Upper lobe of right lung (tissue), 1 donor: Measurements from ENCODE around the gene GTPBP2. TPM values are rescaled to one million over a fixed set of nuclear protein-coding genes. Genes with fewer than 3 reads are reported as not detected.
A peak's percentile ranks its signal among the peaks of the same experiment; 100 is the strongest.
"Not testable (repeated sequence)": the region's sequence is repeated elsewhere in the genome, so short reads cannot be mapped to it uniquely, and the experiment has no call there.

Experiments
- ATAC-seq: fragments of 200-7000 bp; cut with Tn5 transposase; one replicate; pipeline ENCODE4 v1.9.1; 2020; ENCODE audit warnings: mild to moderate bottlenecking, moderate library complexity
- DNase-seq: peaks from one replicate; pipeline ENCODE4 v3.0.0-alpha.2; 2020
- H3K27ac ChIP-seq: fragments of 200-600 bp; one replicate; pipeline ENCODE4 v1.8.0; 2022
- H3K27me3 ChIP-seq: fragments of 200-600 bp; one replicate; pipeline ENCODE4 v1.8.0; 2022; ENCODE audit warnings: mild to moderate bottlenecking
- H3K36me3 ChIP-seq: fragments of 200-600 bp; one replicate; pipeline ENCODE4 v1.8.0; 2022
- H3K4me1 ChIP-seq: fragments of 200-600 bp; one replicate; pipeline ENCODE4 v1.8.0; 2022
- H3K4me3 ChIP-seq: fragments of 200-600 bp; one replicate; pipeline ENCODE4 v1.8.0; 2022; ENCODE audit warnings: mild to moderate bottlenecking
- H3K9me3 ChIP-seq: fragments of 200-600 bp; one replicate; pipeline ENCODE4 v1.8.0; 2022
- CTCF ChIP-seq: fragments of 200-600 bp; IDR thresholded peaks from one replicate; pipeline ENCODE4 v1.8.0; 2022; ENCODE audit warnings: antibody characterized with exemption
- intact Hi-C: fragments of 100-400 bp; cut with DNase I; formaldehyde crosslinking; loops from one replicate; pipeline ENCODE4 v1.11.0; 2022
- total RNA-seq: library from RNA; stranded (reverse); fragmentation: NEBNext Ultra II Directional; extraction: Animal tissue kit (Norgen Biotek cat#: 25700); gene quantifications from one replicate; pipeline ENCODE4 v1.2.1, GENCODE V29; 2021
- donor health status: DM: no; HTN: yes; CAD: no; lungs with severe emphysema.

Gene GTPBP2
- total RNA-seq, 1 donor from 2014 or later, result 85.7 TPM

- ATAC-seq, result peak; percentile 29
- no peaks in the 10 kb centered on the region for H3K27me3 ChIP-seq
- DNase-seq, result no peak
- H3K9me3 ChIP-seq, result no peaks in the 10 kb centered on the region
- TF ChIP-seq CTCF, result no peak
- H3K4me3 ChIP-seq, result peak overlapping the region; percentile 78
- H3K4me1 ChIP-seq, result peaks cover 22% of the 10 kb centered on the region
- H3K27ac ChIP-seq, result peak overlapping the region; percentile 83
- peaks cover 40% of the 10 kb centered on the region for H3K36me3 ChIP-seq
- intact Hi-C loops, result no loop called here
These were observed 7.2 kb upstream of the GTPBP2 start for GRCh38 chr6:43636308-43636659.

GRCh38 chr6:43635387-43636307, 6.6 kb upstream of the GTPBP2 start, which contains the start of gene MAD2L1BP:
TSS of gene MAD2L1BP (plus strand) at chr6:43635840. CDS start at chr6:43635876, 36 bp downstream.
- Histone ChIP-seq H3K36me3 (peaks cover 34% of the 10 kb centered on the region), H3K9me3 (no peaks in the 10 kb centered on the region), H3K27ac (peak within 1 kb of the TSS; percentile 83), H3K4me3 (peak within 1 kb of the TSS; percentile 78), H3K4me1 (peaks cover 25% of the 10 kb centered on the region), H3K27me3 (no peaks in the 10 kb centered on the region)
- ATAC-seq (peak; percentile 97), DNase-seq (peak; percentile 93)
- no peak for TF ChIP-seq CTCF
- intact Hi-C loops, result no loop called here

- Histone ChIP-seq H3K27me3 (no peaks in the 10 kb centered on the region), H3K36me3 (peaks cover 26% of the 10 kb centered on the region), H3K27ac (peak overlapping the region; percentile 83), H3K4me1 (peaks cover 31% of the 10 kb centered on the region), H3K9me3 (no peaks in the 10 kb centered on the region), H3K4me3 (peak overlapping the region; percentile 78)
- no peak for TF ChIP-seq CTCF
- DNase-seq (no peak), ATAC-seq (no peak)
- intact Hi-C loops, result no loop called here
These were observed 5.7 kb upstream of the GTPBP2 start for GRCh38 chr6:43634702-43635303.

- H3K27ac ChIP-seq, intact Hi-C loops, ATAC-seq, H3K27me3 ChIP-seq, H3K9me3 ChIP-seq, H3K4me3 ChIP-seq, DNase-seq: not testable (repeated sequence)
- Histone ChIP-seq H3K36me3 (peaks cover 12% of the 10 kb centered on the region), H3K4me1 (peaks cover 29% of the 10 kb centered on the region)
These were observed 3.9 kb upstream of the GTPBP2 start for GRCh38 chr6:43633002-43633401.

DNA sequence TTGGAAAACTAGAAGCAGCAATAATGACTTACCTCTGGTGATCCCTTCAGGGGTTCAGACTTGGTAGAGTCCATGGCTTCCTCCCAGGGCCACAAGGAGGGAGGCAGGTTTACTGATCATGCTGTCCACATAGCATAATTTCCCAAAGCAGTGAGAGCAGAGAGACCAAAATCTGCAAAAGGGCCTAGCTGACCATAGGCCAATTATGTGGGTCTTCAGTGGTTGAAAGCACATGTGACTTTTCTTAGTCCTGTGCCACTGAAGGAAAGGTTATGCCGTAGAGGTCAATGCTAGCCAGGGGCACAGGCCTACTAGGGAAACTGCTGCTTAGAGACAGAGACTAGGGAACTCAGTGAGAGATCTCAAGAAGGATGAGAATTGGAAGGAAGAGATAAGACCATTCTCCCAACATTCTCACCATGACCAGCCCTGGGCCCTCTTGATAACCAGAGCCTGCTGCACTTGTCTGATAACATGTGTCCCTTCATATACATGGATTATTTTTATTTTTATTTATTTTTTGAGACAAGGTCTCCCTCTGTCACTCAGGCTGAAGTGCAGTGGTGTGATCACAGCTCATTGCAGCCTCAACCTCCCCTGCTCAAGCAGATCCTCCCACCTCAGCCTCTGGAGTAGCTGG, 2.0 kb upstream of the GTPBP2 start:
- Histone ChIP-seq H3K27me3 (no peaks in the 10 kb centered on the region), H3K4me3 (no peak overlapping the region), H3K27ac (no peak overlapping the region), H3K4me1 (peaks cover 29% of the 10 kb centered on the region), H3K36me3 (peaks cover 2% of the 10 kb centered on the region), H3K9me3 (no peaks in the 10 kb centered on the region)
- no peak for TF ChIP-seq CTCF
- no peak for DNase-seq
- intact Hi-C loops, result no loop called here
- no peak for ATAC-seq
